AG08395 (cell line): ENCODE data around the gene RAB24.
"Not testable (repeated sequence)": the region's sequence is repeated elsewhere in the genome, so short reads cannot be mapped to it uniquely, and the experiment has no call there.

ENCODE experiments used
- DNase-seq: peaks from one replicate; pipeline ENCODE4 v3.0.0; 2012; ENCODE audit warnings: mixed read lengths, low spot score

The RAB24 gene

GRCh38 chr5:177303121-177303924 is at the start of gene RAB24, which contains the start of gene PRELID1:
RAB24 (minus strand) TSS chr5:177303719; CDS start chr5:177303288, 431 bp downstream.
PRELID1 (plus strand) TSS chr5:177303799; CDS start chr5:177303986, 187 bp downstream.
- peak; percentile 93 for DNase-seq

GRCh38 chr5:177353093-177353492 is 49.6 kb upstream of the RAB24 start:
- DNase-seq = no peak

GRCh38 chr5:177351392-177352329 is 48.1 kb upstream of the RAB24 start, which contains the start of gene LMAN2:
LMAN2 (minus strand) TSS chr5:177351668; CDS start chr5:177351647, 21 bp downstream.
- DNase-seq = peak; percentile 98

GRCh38 chr5:177350776-177351391 is 47.4 kb upstream of the RAB24 start:
- no peak for DNase-seq

GRCh38 chr5:177349762-177350161 is 46.2 kb upstream of the RAB24 start:
- no peak for DNase-seq

GRCh38 chr5:177349362-177349647 is 45.8 kb upstream of the RAB24 start:
- no peak for DNase-seq

- no peak for DNase-seq
Measured at GRCh38 chr5:177347699-177348098, 44.2 kb upstream of the RAB24 start.

- DNase-seq = no peak
Measured at GRCh38 chr5:177346820-177347219, 43.3 kb upstream of the RAB24 start.

GRCh38 chr5:177344891-177345290 is 41.4 kb upstream of the RAB24 start:
- no peak for DNase-seq

- DNase-seq = no peak
Measured at GRCh38 chr5:177343777-177344176, 40.3 kb upstream of the RAB24 start.

GRCh38 chr5:177343000-177343399 is 39.5 kb upstream of the RAB24 start:
- DNase-seq = not testable (repeated sequence)

- DNase-seq = no peak
Measured at GRCh38 chr5:177339107-177339638, 35.7 kb upstream of the RAB24 start.

GRCh38 chr5:177338251-177339106 is 35.0 kb upstream of the RAB24 start:
- DNase-seq = no peak

- DNase-seq = no peak
Measured at GRCh38 chr5:177336603-177337494, 33.3 kb upstream of the RAB24 start.

- DNase-seq = no peak
Measured at GRCh38 chr5:177336112-177336511, 32.6 kb upstream of the RAB24 start.

- no peak for DNase-seq
Measured at GRCh38 chr5:177335701-177336065, 32.2 kb upstream of the RAB24 start.

- DNase-seq = no peak
Measured at GRCh38 chr5:177334781-177335700, 31.5 kb upstream of the RAB24 start.

GRCh38 chr5:177334155-177334551 is 30.6 kb upstream of the RAB24 start:
- no peak for DNase-seq
